DMS79 (cell line): ENCODE data around the gene IHH.

Experiments used
- DNase-seq: peaks from one replicate; lab custom pipeline; 2025; lab: John Stamatoyannopoulos, UW

IHH gene

GRCh38 chr2:219060821-219061791, at the start of gene IHH:
IHH (minus strand) TSS chr2:219060921; CDS start chr2:219060467, 454 bp downstream.
- no peak for DNase-seq

DNA sequence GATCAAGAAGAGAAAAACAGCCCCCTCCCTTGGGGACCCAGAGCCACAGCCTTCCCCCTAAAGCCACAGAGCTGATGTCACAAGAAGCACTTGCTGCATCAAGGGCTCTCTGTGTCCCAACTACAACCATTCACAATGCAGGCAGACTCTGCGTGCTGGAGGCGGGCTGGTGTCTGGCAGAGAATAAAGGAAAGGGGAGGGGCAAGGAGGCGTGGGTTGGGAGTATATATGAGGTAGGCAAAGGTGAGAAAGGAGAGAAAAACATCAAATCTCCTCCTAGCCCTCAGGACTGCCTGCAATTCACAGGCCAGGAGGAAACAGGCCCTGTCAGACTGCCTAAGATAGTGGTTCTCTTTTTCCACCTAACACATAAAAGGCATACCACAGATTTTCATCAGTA, 48.8 kb upstream of the IHH start:
- DNase-seq: peak; percentile 26

- DNase-seq: no peak
Measured at GRCh38 chr2:219107758-219108157, 47.0 kb upstream of the IHH start.

GRCh38 chr2:219106251-219106650, 45.5 kb upstream of the IHH start:
- no peak for DNase-seq

DNA sequence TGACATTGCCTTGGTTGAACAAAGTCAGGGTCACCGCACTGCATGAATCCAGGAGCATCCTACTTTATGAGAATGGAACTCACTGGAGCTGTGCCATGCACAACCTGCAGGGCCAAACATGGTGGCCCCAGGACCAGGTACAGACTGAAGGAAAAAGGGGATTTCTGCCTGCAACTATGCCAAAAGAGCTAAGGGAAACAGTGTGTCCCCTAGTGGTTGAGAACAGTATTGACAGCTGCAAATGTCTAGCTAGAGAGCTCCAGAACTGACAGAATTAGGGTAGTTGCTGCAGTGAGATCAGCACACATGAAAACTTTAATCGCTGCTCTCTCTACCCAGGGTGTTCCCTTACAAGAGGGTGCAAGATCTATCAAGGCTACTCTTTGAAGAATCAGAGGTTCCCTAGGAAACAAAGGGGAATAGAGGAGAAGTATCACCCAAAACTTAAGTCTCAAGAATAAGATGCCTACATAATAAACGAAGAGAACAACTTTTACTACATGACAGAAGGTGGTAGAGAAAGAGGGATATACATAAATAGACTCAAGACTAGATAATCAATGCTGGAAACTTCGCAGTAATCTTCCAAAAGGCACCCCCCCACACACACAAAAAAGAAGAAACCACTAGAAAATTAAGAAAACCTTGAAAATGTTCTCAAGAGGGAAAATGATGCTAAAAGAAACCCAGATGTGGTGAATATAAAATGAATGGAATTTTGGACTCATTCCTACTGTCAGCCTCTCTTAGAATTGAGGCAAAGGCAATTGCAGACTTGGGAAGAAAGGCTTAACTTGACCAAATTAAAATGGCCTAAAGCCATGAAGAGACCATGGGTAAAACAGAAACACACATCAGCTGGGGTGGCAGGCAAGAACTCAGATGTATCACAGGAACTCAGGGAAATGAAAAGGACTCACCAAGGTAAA, 43.6 kb upstream of the IHH start:
- no peak for DNase-seq

GRCh38 chr2:219099329-219099728, 38.6 kb upstream of the IHH start:
- no peak for DNase-seq

DNA sequence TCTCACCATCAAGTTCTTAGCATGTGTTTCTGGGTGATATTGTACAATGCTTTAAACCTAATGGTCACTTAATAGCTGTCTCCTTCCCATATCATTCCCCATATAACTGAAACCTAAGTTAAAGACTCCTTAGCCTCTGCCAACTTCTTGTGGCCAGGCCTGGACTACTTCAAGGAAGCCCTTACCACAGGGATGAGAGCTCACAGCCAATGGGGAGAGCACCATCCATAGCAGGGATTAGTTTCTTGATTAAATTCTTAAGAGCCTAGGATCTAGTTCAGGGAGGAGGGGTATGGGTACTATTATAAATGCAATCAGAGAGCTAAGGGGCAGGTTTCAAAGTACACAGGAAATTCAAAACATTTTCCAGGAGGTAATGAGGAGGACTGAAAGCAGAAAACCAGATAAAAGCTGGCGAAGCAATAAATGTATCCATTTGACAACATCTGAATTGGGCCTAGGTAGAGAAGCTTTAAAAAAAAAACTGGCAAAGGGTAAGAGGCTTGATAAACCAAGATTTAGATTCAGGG, 34.8 kb upstream of the IHH start:
- no peak for DNase-seq

DNA sequence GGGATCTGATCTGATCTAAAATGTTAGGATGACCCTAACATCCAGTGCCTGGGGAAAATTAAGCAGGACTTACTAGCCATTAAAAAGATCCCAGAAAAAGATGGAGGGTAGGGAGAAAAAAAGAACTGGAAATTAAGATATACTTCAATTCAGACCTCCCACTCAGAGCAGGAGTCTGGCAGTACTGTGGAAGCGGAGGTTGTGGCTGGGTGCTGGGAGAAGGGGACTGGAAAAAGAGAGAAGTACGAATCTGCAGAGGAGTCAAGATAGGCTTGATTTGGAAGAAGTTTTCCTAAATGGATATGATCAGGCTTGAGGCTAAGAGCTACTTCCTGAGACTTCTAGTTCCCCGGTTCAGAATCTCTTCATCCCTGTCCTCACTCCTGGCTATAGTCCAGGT, 33.5 kb upstream of the IHH start:
- DNase-seq: no peak

GRCh38 chr2:219090436-219091299, 29.9 kb upstream of the IHH start:
- DNase-seq: no peak

DNA sequence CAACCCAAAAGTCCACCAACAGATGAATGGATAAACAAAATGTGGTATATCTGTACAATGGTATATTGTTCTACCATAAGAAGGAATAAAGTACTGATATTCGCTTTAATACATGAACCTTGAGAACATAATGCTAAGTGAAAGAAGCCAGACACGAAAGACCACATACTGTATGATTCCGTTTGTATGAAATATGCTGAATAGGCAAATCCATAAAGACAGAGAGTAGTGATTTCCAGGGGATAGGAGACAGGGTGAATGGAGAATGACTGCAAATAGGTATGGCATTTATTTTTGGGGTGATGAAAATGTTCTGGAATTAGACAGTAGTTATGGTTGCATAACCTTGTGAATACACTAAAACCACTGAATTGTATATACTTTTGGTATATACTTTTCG, 28.6 kb upstream of the IHH start:
- DNase-seq: no peak

DNA sequence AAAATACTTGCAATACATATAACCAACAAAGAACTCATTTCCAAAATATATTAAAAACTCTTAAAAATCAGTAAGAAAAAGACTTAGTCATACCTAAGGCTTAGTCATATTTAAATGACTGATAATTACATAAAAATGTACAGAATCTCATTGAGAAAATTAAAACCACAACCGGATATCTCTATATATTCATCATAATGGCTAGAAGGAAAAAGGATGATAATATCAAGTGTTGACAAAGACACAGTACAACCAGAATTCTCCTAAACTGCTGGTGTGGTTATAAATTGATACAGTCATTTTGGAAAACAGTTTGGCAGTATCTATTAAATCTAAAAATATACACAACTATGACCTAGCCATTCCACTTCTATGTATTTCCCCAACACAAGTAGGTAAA, 27.1 kb upstream of the IHH start:
- no peak for DNase-seq

DNA sequence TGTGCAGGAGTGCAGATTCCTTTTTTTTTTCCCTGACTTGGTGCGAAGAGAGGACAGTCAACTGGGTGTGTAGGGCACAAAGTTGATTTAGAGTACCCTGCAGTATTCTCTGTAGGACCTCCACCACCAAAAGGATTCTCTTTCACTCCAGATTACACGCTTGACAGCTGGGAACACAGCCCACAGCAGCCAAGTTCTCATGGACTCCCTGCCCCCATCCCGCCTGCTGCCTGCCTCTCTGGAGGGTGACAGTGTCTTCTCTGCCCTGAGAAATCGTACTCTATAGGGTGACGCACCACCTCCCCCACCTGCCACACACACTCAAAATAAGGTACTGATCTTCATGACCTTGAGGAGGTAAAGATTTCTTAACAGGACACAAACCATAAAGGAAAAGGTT, 26.6 kb upstream of the IHH start:
- no peak for DNase-seq

DNA sequence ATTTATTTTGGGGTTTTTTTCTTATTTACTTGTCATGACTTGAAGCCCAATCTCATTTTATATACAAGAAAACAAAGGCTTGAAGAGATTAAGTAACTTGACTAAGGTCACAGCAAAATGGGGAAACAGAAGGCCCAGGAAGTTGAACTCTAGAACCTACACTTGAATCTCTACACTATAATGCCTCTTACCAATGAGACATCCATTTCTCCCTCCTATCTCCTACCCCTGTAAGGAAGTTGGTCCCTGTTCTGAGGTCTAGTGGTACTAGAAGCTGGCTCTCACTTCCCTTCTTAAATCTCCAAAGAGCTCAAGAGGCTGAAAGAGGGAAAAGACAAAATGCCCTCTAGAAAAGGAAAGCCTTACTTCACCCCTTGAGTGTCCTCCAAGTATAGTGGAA, 25.5 kb upstream of the IHH start:
- DNase-seq: no peak

- DNase-seq: no peak
Measured at GRCh38 chr2:219084791-219085190, 24.1 kb upstream of the IHH start.

- DNase-seq: no peak
Measured at GRCh38 chr2:219082332-219082958, 21.7 kb upstream of the IHH start.

GRCh38 chr2:219081701-219082331, 21.1 kb upstream of the IHH start:
- no peak for DNase-seq

- DNase-seq: no peak
Measured at GRCh38 chr2:219081096-219081495, 20.4 kb upstream of the IHH start.

GRCh38 chr2:219079417-219079816, 18.7 kb upstream of the IHH start:
- DNase-seq: no peak

- DNase-seq: no peak
Measured at GRCh38 chr2:219078951-219079350, 18.2 kb upstream of the IHH start.

- DNase-seq: no peak
Measured at GRCh38 chr2:219078126-219078525, 17.4 kb upstream of the IHH start.

DNA sequence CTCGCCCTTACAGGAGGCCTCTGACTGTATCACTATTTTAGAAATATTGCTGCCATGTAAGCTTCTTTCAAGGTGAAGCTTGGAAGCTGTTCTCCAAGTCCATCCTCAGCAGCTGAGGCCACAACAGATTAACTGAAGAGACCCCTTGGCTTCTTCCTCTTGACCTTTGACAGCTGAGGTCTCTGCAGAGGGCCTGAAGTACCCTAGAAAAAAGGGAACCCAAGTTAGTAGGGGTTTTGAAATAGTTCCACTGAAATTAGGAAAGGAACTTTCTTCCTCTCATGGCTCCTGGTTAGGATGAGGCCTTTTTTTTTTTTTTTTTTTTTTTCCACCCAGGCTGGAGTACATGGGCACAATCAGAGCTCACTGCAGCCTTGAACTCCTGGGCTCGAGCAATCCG, 15.5 kb upstream of the IHH start:
- no peak for DNase-seq
